Liver (tissue), 9 donors: Measurements from ENCODE around the gene ASTN1. TPM values are rescaled to one million over a fixed set of nuclear protein-coding genes. Genes with fewer than 3 reads are reported as not detected.

Experiments used
- DNase-seq: peaks from one replicate; pipeline ENCODE4 v3.0.0-alpha.2; 2017; ENCODE audit warnings: low spot score
- H3K27ac ChIP-seq, 2 donors: one replicate each; pipeline ENCODE4 v1.7.0; 2013; ENCODE audit warnings: inconsistent platforms in 2 of 2, low read length in 2 of 2, control low read depth in 1 of 2, low read depth in 1 of 2, mild to moderate bottlenecking in 1 of 2
- H3K27me3 ChIP-seq, 4 donors: one replicate each; pipeline versions ENCODE4 v1.6.1 to v1.7.0; 2013; ENCODE audit warnings: low read length in 3 of 4, inconsistent platforms in 1 of 4, mild to moderate bottlenecking in 1 of 4, moderate library complexity in 1 of 4; ENCODE audit not compliant: control insufficient read depth in 4 of 4, insufficient read depth in 4 of 4
- H3K36me3 ChIP-seq, 4 donors: one replicate each; pipeline versions ENCODE4 v1.6.1 to v1.7.0; 2013; ENCODE audit warnings: low read length in 3 of 4, mild to moderate bottlenecking in 3 of 4, low read depth in 1 of 4, moderate library complexity in 1 of 4; ENCODE audit not compliant: control insufficient read depth in 4 of 4, insufficient read depth in 3 of 4
- H3K4me1 ChIP-seq, 4 donors: one replicate each; pipeline versions ENCODE4 v1.6.1 to v1.7.0; 2013; ENCODE audit warnings: low read length in 3 of 4, mild to moderate bottlenecking in 3 of 4, moderate library complexity in 1 of 4; ENCODE audit not compliant: control insufficient read depth in 4 of 4, insufficient read depth in 4 of 4
- H3K4me3 ChIP-seq, 3 donors: one replicate each; pipeline versions ENCODE4 v1.6.1 to v1.7.0; 2013; ENCODE audit warnings: low read length in 3 of 3, control low read depth in 1 of 3, low read depth in 1 of 3, mild to moderate bottlenecking in 1 of 3
- H3K9ac ChIP-seq, 2 donors: one replicate each; pipeline ENCODE4 v1.7.0; 2013; ENCODE audit warnings: low read length in 2 of 2, mild to moderate bottlenecking in 2 of 2, moderate library complexity in 2 of 2, control low read depth in 1 of 2, low read depth in 1 of 2
- H3K9me3 ChIP-seq, 4 donors: one replicate each; pipeline versions ENCODE4 v1.6.1 to v1.7.0; 2013; ENCODE audit warnings: low read length in 3 of 4; ENCODE audit not compliant: control insufficient read depth in 4 of 4
- ATF3 ChIP-seq: IDR thresholded peaks from 2 replicates; pipeline ENCODE4 v1.6.1; 2016; ENCODE audit warnings: antibody characterized with exemption
- CTCF ChIP-seq: fragments of 150-350 bp; IDR thresholded peaks from 2 replicates; pipeline ENCODE4 v1.5.1; 2017; ENCODE audit warnings: improper control_type of control experiment, low read depth, low read length; ENCODE audit not compliant: missing input control
- EGR1 ChIP-seq, 2 donors: IDR thresholded peaks; 2 replicates each; pipeline ENCODE4 v1.6.1; 2016 to 2018; ENCODE audit warnings: antibody characterized with exemption in 2 of 2, low read depth in 2 of 2
- FOXA2 ChIP-seq: IDR thresholded peaks from 2 replicates; pipeline ENCODE4 v1.6.1; 2016; ENCODE audit warnings: antibody characterized with exemption
- GABPA ChIP-seq, 2 donors: IDR thresholded peaks in 1 of 2; conservative IDR thresholded peaks in 1 of 2; 2 replicates each; pipeline ENCODE4 v1.6.1; 2016; ENCODE audit warnings: antibody characterized with exemption in 2 of 2, mild to moderate bottlenecking in 1 of 2, moderate library complexity in 1 of 2
- HNF4A ChIP-seq, 2 donors: conservative IDR thresholded peaks; 2 replicates each; pipeline ENCODE4 v1.6.1; 2016; ENCODE audit warnings: antibody characterized with exemption in 2 of 2, mild to moderate bottlenecking in 2 of 2
- HNF4G ChIP-seq: IDR thresholded peaks from 2 replicates; pipeline ENCODE4 v1.6.1; 2016; ENCODE audit warnings: antibody characterized with exemption
- JUND ChIP-seq, 2 donors: IDR thresholded peaks; 2 replicates each; pipeline ENCODE4 v1.6.1; 2016; ENCODE audit warnings: antibody characterized with exemption in 2 of 2
- MAX ChIP-seq: IDR thresholded peaks from 2 replicates; pipeline ENCODE4 v1.6.1; 2016; ENCODE audit warnings: antibody characterized with exemption
- NR2F2 ChIP-seq: IDR thresholded peaks from 2 replicates; pipeline ENCODE4 v1.6.1; 2016; ENCODE audit warnings: antibody characterized with exemption
- RAD21 ChIP-seq, 2 donors: IDR thresholded peaks; 2 replicates each; pipeline ENCODE4 v1.6.1; 2016; ENCODE audit warnings: antibody characterized with exemption in 2 of 2, mild to moderate bottlenecking in 2 of 2
- REST ChIP-seq: IDR thresholded peaks from 2 replicates; pipeline ENCODE4 v1.6.1; 2016; ENCODE audit warnings: antibody characterized with exemption, mild to moderate bottlenecking
- RXRA ChIP-seq, 2 donors: IDR thresholded peaks; 2 replicates each; pipeline ENCODE4 v1.6.1; 2017 to 2018; ENCODE audit warnings: antibody characterized with exemption in 2 of 2, mild to moderate bottlenecking in 1 of 2
- SP1 ChIP-seq: IDR thresholded peaks from 2 replicates; pipeline ENCODE4 v1.6.1; 2018; ENCODE audit warnings: antibody characterized with exemption, mild to moderate bottlenecking
- TAF1 ChIP-seq: conservative IDR thresholded peaks from 2 replicates; pipeline ENCODE4 v1.6.1; 2016; ENCODE audit warnings: antibody characterized with exemption, mild to moderate bottlenecking
- YY1 ChIP-seq: IDR thresholded peaks from 2 replicates; pipeline ENCODE4 v1.6.1; 2016; ENCODE audit warnings: antibody characterized with exemption, mild to moderate bottlenecking
- ZBTB33 ChIP-seq: IDR thresholded peaks from 2 replicates; pipeline ENCODE4 v1.6.1; 2016; ENCODE audit warnings: antibody characterized with exemption
- WGBS: extraction: QIAGEN DNeasy Blood & Tissue Kit; methylation state at CpG from one replicate; pipeline ENCODE4 v1.1.7; 2013; 5-methylcytosine and 5-hydroxymethylcytosine counted together
- polyA plus RNA-seq, 2 donors: library from polyadenylated mRNA; stranded (reverse) in 1 of 2; unstranded in 1 of 2; fragments of 200-250 nt in 1 of 2; fragments of >200 nt in 1 of 2; fragmentation: Nextera tagmentation in 1 of 2; extraction: Ambion mirVana in 1 of 2; gene quantifications; one replicate each; pipeline versions ENCODE4 v1.2.1 to v1.2.3, GENCODE V29; 2013 to 2015
- total RNA-seq, 2 donors: library from RNA; depleted of rRNA; stranded (reverse); fragments of >200 nt; gene quantifications; one replicate each; pipeline ENCODE4 v1.2.3, GENCODE V29; 2014
- donor health status: healthy.
- donor health status: healthy.
- donor health status: healthy.
- donor health status: healthy.
- donor health status: healthy.

Gene ASTN1
- total and polyA plus RNA-seq, 4 donors, result 0.10 to 0.28 (median 0.18) TPM

- TF ChIP-seq RAD21 (IDR thresholded peaks at IDR 0.05), result no peak
- no peak for TF ChIP-seq ZBTB33
- no peak for TF ChIP-seq MAX
Measured at GRCh38 chr1:176876966-176877515, 287.5 kb downstream of the ASTN1 start (continued).

- WGBS, result 82% methylated on average over 4 of the region's 4 CpGs
- Histone ChIP-seq H3K9me3 (no peaks in the 10 kb centered on the region), H3K4me3 (no peak overlapping the region), H3K9ac (no peak overlapping the region), H3K27ac (no peak overlapping the region), H3K27me3 (no peaks in the 10 kb centered on the region), H3K36me3 (no peaks in the 10 kb centered on the region), H3K4me1 (no peaks in the 10 kb centered on the region)
- DNase-seq, result no peak
- TF ChIP-seq GABPA (IDR thresholded peaks at IDR 0.05 in 1 of 2, conservative IDR thresholded peaks at IDR 0.05 in 1 of 2) (no peak), FOXA2 (no peak), EGR1 (IDR thresholded peaks at IDR 0.05; ENCODE audit: low read depth in 2 of 2) (no peak), ZBTB33 (no peak)
Measured at GRCh38 chr1:176869577-176869976, 294.9 kb downstream of the ASTN1 start.

- H3K27ac ChIP-seq, result no peak overlapping the region
- H3K4me1 ChIP-seq, result no peaks in the 10 kb centered on the region
- H3K27me3 ChIP-seq, result no peaks in the 10 kb centered on the region
- no peaks in the 10 kb centered on the region for H3K9me3 ChIP-seq
- H3K36me3 ChIP-seq, result no peaks in the 10 kb centered on the region
- no peak overlapping the region for H3K4me3 ChIP-seq
- H3K9ac ChIP-seq, result no peak overlapping the region
- WGBS, result 55% methylated on average over 1 of the region's 1 CpG
- no peak for DNase-seq
- TF ChIP-seq RAD21 (IDR thresholded peaks at IDR 0.05) (no peak), YY1 (no peak), HNF4G (no peak), ATF3 (no peak), TAF1 (no peak), FOXA2 (no peak), JUND (IDR thresholded peaks at IDR 0.05) (no peak), REST (no peak), RXRA (IDR thresholded peaks at IDR 0.05) (no peak), CTCF (no peak), EGR1 (IDR thresholded peaks at IDR 0.05; ENCODE audit: low read depth in 2 of 2) (no peak), SP1 (no peak), GABPA (IDR thresholded peaks at IDR 0.05 in 1 of 2, conservative IDR thresholded peaks at IDR 0.05 in 1 of 2) (no peak), ZBTB33 (no peak), NR2F2 (no peak), HNF4A (conservative IDR thresholded peaks at IDR 0.05) (no peak)
Measured at GRCh38 chr1:176866011-176866714, 298.3 kb downstream of the ASTN1 start.
